M059J (cell line): ENCODE results near the gene KRTAP10-2. TPM values are rescaled to one million over a fixed set of nuclear protein-coding genes. Genes with fewer than 3 reads are reported as not detected.

Source experiments
- DNase-seq: peaks from one replicate; pipeline ENCODE4 v3.0.0-alpha.2; 2012; ENCODE audit warnings: low read depth
- total RNA-seq: library from RNA; depleted of rRNA; stranded (reverse); fragments of >200 nt; shearing (Covaris generic); gene quantifications from 2 replicates; pipeline ENCODE4 v1.2.3, GENCODE V29; 2014

The KRTAP10-2 gene
- total RNA-seq, 1 experiment from 2014 or later: not detected

- DNase-seq: no peak
Measured at GRCh38 chr21:44526096-44526997, 25.0 kb downstream of the KRTAP10-2 start.

DNA sequence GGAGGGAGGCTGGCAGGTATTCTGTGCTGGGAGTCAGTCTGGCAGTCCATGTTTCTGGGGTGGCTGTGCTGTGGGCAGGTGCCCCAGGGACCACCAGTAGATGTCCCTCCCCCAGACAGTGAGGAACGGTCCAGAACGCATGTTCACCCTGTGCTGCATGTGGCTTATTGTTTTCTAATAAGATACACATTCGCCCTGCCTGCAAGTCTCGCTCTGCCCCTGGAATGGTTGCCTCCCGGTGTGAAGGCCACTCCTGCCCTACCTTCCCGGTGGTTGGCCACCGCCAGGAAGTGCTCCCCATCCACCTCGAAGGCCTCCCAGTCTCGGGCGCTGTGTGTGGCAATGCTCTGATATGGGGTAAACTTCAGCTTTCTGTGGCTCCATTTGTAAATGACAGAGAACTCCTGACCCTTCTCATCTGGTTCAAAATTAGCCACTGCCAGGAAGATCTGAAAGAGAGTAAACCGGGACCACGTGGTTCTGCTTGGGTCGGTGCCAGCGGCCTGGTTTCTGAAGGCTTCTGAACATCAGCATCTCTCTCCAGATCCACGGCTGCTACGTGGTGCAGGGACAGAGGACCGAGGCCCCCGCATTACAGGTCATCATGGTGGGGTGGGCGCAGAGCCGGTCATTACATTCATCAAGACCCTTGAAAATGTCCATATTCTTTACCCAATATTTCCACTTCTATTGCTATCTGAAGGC lies 25.8 kb downstream of the KRTAP10-2 start:
- no peak for DNase-seq

DNA sequence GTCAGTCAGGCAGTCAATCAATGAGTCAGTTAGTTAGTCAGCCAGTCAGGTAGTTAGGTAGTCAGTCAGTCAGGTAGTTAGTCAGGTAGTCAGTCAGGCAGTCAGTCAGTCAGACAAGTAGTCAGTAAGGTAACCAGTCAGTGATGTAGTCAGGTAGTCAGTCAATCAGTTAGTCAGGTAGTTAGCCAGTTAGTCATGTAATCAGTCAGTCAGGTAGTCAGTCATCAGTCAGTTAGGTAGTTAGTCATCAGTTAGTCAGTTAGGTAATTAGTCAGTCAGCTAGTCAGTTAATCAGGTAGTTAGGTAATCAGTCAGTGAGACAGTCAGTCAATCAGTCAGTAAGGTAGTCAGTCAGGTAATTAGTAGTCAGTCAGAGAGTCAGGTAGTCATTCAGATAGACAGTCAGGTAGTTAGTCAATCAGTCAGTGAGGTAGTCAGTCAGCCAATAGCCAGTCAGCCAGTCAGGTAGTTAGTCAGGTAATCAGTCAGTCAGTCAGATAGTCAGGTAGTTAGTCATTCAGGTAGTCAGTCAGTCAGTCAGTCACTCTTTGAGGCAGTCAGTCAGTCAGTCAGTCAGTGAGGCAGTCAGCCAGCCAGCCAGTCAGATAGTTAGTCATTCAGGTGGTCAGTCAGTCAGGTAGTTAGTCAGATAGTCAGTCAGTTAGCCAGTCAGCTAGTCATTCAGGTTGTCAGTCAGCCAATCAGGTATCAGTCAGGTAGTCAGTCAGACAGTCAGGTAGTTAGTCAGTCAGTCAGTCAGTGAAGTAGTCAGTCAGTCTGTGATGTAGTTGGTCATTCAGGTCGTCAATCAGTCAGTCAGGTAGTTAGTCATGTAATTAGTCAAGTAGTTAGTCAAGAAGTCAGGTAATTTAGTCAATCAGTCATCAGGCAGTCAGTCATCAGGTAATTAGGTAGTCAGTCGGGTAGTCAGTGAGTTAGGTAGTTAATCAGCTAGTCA lies 26.6 kb downstream of the KRTAP10-2 start:
- no peak for DNase-seq

- DNase-seq: no peak
Measured at GRCh38 chr21:44523567-44524413, 27.5 kb downstream of the KRTAP10-2 start.

DNA sequence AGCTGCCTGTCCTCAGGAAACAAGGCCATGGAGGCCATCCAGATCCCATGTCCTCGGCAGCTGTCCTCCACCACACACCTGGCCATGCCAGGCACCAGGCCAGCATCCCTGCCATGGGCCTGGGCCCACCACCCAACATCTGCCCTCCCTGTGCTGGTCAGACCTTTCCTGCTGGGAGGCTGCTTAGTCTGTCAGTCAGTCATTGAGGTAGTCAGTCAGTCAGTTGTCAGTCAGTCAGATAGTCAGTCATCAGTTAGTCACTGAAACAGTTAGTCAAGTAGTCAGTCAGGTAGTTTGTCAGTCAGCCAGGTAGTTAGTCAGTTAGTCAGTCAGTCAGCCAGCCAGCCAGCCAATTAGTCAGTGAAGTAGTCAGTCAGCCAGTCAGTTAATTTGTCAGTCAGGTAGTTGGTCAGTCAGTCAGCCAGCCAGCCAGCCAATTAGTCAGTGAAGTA lies 28.5 kb downstream of the KRTAP10-2 start:
- no peak for DNase-seq

- no peak for DNase-seq
Measured at GRCh38 chr21:44521928-44522752, 29.2 kb downstream of the KRTAP10-2 start.

GRCh38 chr21:44521301-44521927 lies 29.9 kb downstream of the KRTAP10-2 start:
- DNase-seq: no peak

GRCh38 chr21:44520326-44521300 lies 30.7 kb downstream of the KRTAP10-2 start:
- no peak for DNase-seq

- no peak for DNase-seq
Measured at GRCh38 chr21:44519346-44520325, 31.7 kb downstream of the KRTAP10-2 start.

DNA sequence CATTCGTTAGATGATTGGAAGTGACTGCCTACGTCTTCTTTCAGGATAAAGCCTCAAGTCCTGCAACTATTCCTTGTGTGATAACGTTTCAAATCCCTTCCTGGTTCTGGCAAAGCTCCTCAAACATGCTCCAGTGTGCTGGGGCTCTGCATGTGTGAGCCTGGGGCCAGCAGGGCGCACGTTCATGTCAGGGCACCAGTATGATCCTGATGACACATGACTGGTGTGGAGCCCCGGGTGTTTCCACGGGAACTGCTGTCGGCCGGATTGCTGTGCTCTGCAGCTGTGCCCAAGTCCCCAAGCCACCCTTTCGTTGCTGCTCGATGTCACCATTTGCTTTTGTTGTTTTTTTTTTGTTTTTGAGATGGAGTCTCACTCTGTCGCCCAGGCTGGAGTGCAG lies 32.6 kb downstream of the KRTAP10-2 start:
- no peak for DNase-seq

DNA sequence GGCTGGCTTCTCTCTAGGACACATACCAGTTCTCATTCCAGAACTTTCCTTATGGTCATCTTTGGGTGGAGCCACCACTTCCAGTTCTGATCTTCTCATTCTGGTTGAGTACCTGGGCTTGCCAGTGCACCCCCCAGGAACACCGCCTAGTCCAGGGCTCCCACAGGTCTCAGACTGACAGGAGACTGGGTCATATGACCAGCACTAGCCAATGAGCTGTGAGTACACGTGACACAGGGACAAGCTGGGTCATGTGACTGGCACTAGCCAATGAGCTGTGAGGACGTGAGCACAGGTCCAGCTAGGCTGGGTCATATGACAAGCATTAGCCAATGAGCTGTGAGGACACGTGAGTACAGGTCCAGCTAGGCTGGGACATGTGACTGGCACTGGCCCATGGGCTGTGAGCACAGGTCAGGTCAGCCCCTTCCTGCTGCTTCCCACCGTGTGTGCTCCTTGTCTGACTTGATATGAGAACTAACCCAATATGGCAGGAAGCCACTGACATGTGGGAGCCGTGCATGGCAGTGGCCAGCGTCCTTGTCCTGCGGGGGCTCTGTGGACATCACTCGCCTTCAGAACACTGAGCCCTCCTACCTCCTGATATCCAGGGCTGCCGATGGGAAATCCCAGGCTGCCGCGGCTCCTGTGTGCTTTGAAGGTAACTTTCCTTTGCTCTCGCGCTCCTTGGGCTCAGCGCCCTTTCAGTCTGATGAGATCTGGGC lies 34.0 kb downstream of the KRTAP10-2 start:
- peak; percentile 88 for DNase-seq

GRCh38 chr21:44516828-44517174 lies 34.5 kb downstream of the KRTAP10-2 start:
- DNase-seq: no peak

- DNase-seq: no peak
Measured at GRCh38 chr21:44516342-44516741, 35.0 kb downstream of the KRTAP10-2 start.

DNA sequence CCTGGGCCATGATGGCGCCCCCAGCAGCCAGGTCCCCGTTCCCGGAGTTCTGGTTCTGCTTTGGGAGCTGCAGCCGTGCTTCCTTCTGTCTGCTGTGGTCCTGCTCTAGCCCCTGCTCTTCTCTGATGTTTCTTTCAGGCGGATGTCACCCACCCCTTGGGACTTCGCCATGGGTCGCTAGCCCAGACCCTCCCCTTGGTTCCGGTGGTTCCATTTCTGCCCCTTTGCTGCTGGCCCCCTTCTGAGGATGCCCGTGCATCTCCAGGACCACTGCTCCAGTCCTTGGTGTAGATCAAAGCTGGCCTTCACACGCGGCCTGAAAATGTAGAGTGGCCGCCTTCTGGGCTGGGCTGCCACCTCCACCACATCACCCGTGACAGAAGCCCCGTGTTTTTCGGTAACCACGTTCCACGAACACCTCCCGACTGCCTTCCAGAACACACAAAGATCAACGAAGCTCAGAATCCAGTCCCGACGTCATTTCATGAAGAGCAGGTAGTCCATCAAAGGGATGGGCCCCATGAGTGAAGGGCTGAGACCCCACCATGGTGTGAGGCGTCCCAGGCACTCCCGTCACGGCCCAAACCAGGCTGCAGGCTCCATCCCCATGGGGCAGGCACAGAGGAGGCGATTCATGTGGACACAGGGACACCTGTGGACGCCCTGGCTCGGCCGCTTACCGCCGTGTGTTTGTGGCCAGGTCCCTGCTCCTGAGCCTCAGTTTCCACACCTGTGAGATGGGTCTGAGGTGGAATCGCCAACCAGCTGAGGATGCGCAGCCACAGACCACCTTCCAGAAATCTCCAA lies 35.7 kb downstream of the KRTAP10-2 start:
- DNase-seq: no peak

GRCh38 chr21:44514746-44515358 lies 36.5 kb downstream of the KRTAP10-2 start:
- no peak for DNase-seq
